ENCODE measurements around the gene DGKB.

DGKB gene

GRCh38 chr7:14598978-14599377 lies 303.6 kb downstream of the DGKB start:
- TF ChIP-seq CTCF (IDR thresholded peaks at IDR 0.05; ENCODE audit: extremely low read depth, missing control alignments), result no peak
- no peak for DNase-seq (ENCODE audit: low spot score)

GRCh38 chr7:14596421-14596820 lies 306.1 kb downstream of the DGKB start:
- no peak for DNase-seq (ENCODE audit: low spot score)
- TF ChIP-seq CTCF (IDR thresholded peaks at IDR 0.05; ENCODE audit: extremely low read depth, missing control alignments), result no peak

- no peak for TF ChIP-seq CTCF (IDR thresholded peaks at IDR 0.05; ENCODE audit: extremely low read depth, missing control alignments)
- DNase-seq (ENCODE audit: low spot score), result no peak
These were observed 312.3 kb downstream of the DGKB start for GRCh38 chr7:14590206-14590605.

GRCh38 chr7:14585232-14585631 lies 317.3 kb downstream of the DGKB start:
- TF ChIP-seq CTCF (IDR thresholded peaks at IDR 0.05; ENCODE audit: extremely low read depth, missing control alignments), result no peak
- DNase-seq (ENCODE audit: low spot score), result no peak

- TF ChIP-seq CTCF (IDR thresholded peaks at IDR 0.05; ENCODE audit: extremely low read depth, missing control alignments), result no peak
- no peak for DNase-seq (ENCODE audit: low spot score)
These were observed 319.0 kb downstream of the DGKB start for GRCh38 chr7:14583518-14583917.

GRCh38 chr7:14582010-14582409 lies 320.5 kb downstream of the DGKB start:
- DNase-seq (ENCODE audit: low spot score), result no peak
- no peak for TF ChIP-seq CTCF (IDR thresholded peaks at IDR 0.05; ENCODE audit: extremely low read depth, missing control alignments)

GRCh38 chr7:14579971-14580370 lies 322.6 kb downstream of the DGKB start:
- TF ChIP-seq CTCF (IDR thresholded peaks at IDR 0.05; ENCODE audit: extremely low read depth, missing control alignments), result no peak
- no peak for DNase-seq (ENCODE audit: low spot score)

Data from GM20000 (cell line).